ENCODE measurements around the gene WDSUB1.

- TF ChIP-seq, protein P1, sequence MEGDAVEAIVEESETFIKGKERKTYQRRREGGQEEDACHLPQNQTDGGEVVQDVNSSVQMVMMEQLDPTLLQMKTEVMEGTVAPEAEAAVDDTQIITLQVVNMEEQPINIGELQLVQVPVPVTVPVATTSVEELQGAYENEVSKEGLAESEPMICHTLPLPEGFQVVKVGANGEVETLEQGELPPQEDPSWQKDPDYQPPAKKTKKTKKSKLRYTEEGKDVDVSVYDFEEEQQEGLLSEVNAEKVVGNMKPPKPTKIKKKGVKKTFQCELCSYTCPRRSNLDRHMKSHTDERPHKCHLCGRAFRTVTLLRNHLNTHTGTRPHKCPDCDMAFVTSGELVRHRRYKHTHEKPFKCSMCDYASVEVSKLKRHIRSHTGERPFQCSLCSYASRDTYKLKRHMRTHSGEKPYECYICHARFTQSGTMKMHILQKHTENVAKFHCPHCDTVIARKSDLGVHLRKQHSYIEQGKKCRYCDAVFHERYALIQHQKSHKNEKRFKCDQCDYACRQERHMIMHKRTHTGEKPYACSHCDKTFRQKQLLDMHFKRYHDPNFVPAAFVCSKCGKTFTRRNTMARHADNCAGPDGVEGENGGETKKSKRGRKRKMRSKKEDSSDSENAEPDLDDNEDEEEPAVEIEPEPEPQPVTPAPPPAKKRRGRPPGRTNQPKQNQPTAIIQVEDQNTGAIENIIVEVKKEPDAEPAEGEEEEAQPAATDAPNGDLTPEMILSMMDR (IDR thresholded peaks at IDR 0.05; ENCODE audit: borderline replicate concordance, extremely low read depth, low read length, poor library complexity, severe bottlenecking): no peak
- no peak for TF ChIP-seq EZH2 (IDR thresholded peaks at IDR 0.05; ENCODE audit: borderline replicate concordance, low read depth, low read length, severe bottlenecking)
Observed at GRCh38 chr2:159230145-159230877, 56.2 kb downstream of the WDSUB1 start.
